Gastroesophageal sphincter (tissue), 4 donors: Measurements from ENCODE around the gene C9orf50. TPM values are rescaled to one million over a fixed set of nuclear protein-coding genes. Genes with fewer than 3 reads are reported as not detected.
"Not testable (repeated sequence)": the region's sequence is repeated elsewhere in the genome, so short reads cannot be mapped to it uniquely, and the experiment has no call there.

Experiments
- ATAC-seq: fragments of 150-250 bp; one replicate; pipeline ENCODE4 v1.9.1; 2016; ENCODE audit warnings: mild to moderate bottlenecking, moderate library complexity
- H3K27ac ChIP-seq, 4 donors: fragments of 200-600 bp; sonication (generic) in 3 of 4; 1 replicate in 3 of 4; 2 replicates in 1 of 4; pipeline ENCODE4 v1.5.1; 2016 to 2019
- H3K27me3 ChIP-seq: fragments of 200-600 bp; sonication (generic); one replicate; pipeline ENCODE4 v1.5.1; 2019
- H3K36me3 ChIP-seq, 2 donors: fragments of 200-600 bp; sonication (generic); one replicate each; pipeline ENCODE4 v1.5.1; 2019; ENCODE audit warnings: control low read depth in 1 of 2
- H3K4me1 ChIP-seq, 3 donors: fragments of 200-600 bp; sonication (generic); 1 replicate in 2 of 3; 2 replicates in 1 of 3; pipeline ENCODE4 v1.5.1; 2016 to 2019; ENCODE audit warnings: control low read depth in 2 of 3
- H3K4me3 ChIP-seq, 2 donors: fragments of 200-600 bp; sonication (generic); one replicate each; pipeline ENCODE4 v1.5.1; 2019; ENCODE audit warnings: mild to moderate bottlenecking in 1 of 2, moderate library complexity in 1 of 2
- H3K9me3 ChIP-seq, 3 donors: fragments of 200-600 bp; sonication (generic); one replicate each; pipeline ENCODE4 v1.5.1; 2017 to 2019; ENCODE audit warnings: control low read depth in 2 of 3
- EP300 ChIP-seq: sonication (generic); formaldehyde crosslinking; IDR thresholded peaks from one replicate; pipeline ENCODE4 v1.6.1; 2017; ENCODE audit warnings: antibody characterized with exemption, mild to moderate bottlenecking
- POLR2A ChIP-seq, 2 donors: fragments of 450-650 bp; IDR thresholded peaks; one replicate each; pipeline ENCODE4 v1.6.1; 2017; ENCODE audit warnings: antibody characterized with exemption in 2 of 2, mild to moderate bottlenecking in 2 of 2, moderate library complexity in 1 of 2
- POLR2AphosphoS5 ChIP-seq: sonication (generic); formaldehyde crosslinking; IDR thresholded peaks from one replicate; pipeline ENCODE4 v1.6.1; 2017; ENCODE audit warnings: antibody characterized with exemption
- WGBS, 2 donors: methylation state at CpG; one replicate each; pipeline ENCODE4 v1.1.5; 2018; ENCODE audit warnings: low coverage in 1 of 2; 5-methylcytosine and 5-hydroxymethylcytosine counted together
- total RNA-seq, 4 donors: library from RNA; depleted of rRNA; stranded (reverse); fragments of >200 nt; gene quantifications; one replicate each; pipeline ENCODE4 v1.1.0, GENCODE V29; 2016
- TF ChIP-seq, protein P1 (sequence below), 4 experiments: fragments of 200-600 bp in 2 of 4; fragments of 450-650 bp in 2 of 4; sonication (generic) in 1 of 4; IDR thresholded peaks; one replicate each; pipeline ENCODE4 v1.5.1; 2017 to 2019; ENCODE audit warnings: antibody characterized with exemption in 4 of 4, mild to moderate bottlenecking in 2 of 4, moderate library complexity in 2 of 4

C9orf50 gene
- total RNA-seq, 4 donors from 2014 or later = 0.27 TPM; not detected in 3

DNA sequence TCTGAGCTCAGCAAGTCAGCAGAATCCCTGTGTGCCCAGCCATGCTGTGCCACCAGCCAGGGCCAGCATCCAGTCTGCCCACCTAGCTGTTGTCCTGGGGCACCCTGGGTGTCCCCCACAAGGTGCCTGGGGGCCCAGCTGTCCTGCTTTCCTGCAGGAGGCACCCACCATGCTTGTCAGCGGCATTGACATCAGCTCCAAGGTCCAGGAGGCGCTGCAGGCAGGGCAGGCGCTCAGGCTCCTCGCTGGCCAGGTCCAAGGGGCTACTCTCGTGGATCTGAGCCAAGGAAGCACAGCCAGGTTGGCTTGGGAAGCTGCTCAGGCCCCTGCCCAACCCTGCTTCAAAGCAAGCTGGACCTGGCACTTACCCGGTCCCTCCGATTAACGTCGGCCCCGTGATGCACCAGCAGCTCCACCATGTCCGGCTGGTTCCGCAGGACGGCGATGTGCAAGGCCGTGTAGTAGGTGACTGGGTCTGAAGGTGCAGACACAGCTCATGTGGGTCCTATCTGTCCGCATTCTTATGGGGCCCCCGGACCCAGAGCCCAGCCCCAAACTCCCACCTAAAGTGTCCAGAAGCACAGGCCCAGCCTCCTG is 18.2 kb upstream of the C9orf50 start:
- ATAC-seq = no peak
- Histone ChIP-seq H3K36me3 (peaks cover 0 to 54% of the 10 kb centered on the region in 2 donors), H3K4me1 (peaks cover 3 to 42% (median 20%) of the 10 kb centered on the region in 3 donors), H3K4me3 (no peak overlapping the region), H3K27ac (peak overlapping the region in 2 of 4 donors; percentile 90 to 91), H3K27me3 (no peaks in the 10 kb centered on the region), H3K9me3 (no peaks in the 10 kb centered on the region)
- WGBS, 2 donors = no CpG with 5 or more reads among the region's 17 CpGs
- TF ChIP-seq EP300 (no peak), POLR2A (IDR thresholded peaks at IDR 0.05) (no peak), POLR2AphosphoS5 (no peak)
- TF ChIP-seq, protein P1, sequence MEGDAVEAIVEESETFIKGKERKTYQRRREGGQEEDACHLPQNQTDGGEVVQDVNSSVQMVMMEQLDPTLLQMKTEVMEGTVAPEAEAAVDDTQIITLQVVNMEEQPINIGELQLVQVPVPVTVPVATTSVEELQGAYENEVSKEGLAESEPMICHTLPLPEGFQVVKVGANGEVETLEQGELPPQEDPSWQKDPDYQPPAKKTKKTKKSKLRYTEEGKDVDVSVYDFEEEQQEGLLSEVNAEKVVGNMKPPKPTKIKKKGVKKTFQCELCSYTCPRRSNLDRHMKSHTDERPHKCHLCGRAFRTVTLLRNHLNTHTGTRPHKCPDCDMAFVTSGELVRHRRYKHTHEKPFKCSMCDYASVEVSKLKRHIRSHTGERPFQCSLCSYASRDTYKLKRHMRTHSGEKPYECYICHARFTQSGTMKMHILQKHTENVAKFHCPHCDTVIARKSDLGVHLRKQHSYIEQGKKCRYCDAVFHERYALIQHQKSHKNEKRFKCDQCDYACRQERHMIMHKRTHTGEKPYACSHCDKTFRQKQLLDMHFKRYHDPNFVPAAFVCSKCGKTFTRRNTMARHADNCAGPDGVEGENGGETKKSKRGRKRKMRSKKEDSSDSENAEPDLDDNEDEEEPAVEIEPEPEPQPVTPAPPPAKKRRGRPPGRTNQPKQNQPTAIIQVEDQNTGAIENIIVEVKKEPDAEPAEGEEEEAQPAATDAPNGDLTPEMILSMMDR (IDR thresholded peaks at IDR 0.05) = no peak

DNA sequence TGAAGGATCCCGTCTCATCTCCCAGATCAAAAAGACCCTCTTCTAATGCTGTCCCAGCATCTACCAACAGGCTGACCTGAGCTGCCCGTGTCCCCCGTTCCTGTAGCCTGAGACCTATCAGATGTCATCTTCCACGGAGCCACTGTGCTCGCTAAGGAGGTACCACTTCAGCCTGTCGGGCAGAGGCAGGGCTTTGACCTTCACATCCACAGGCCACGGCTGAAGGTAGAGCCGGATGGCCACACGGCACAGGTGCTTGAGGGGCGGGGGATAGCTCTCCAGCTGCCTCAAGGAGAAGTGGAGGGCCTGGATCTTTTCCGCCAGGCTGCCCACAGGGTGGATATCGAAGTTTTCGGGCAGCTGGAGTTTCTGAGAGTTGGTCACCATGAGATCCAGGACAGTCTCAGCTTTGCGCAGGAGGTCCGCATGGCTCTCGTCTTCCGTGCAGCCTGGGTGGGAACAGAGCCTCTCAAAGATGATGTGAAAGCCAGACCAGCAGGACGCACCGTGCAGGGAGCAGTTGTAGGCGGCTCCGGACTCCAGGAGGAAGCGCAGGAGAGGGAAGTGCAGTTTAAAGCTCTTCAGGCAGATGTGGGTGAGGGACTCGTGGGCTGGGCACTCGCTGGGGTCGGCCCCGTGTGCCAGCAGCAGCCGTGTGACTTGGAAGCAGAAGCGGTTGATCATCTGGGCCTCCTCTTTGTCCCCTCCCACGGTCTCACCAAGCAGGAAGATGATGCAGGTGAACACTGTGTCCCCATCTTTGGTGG is 17.0 kb upstream of the C9orf50 start:
- Histone ChIP-seq H3K36me3 (peaks cover 0 to 66% of the 10 kb centered on the region in 2 donors), H3K4me3 (no peak overlapping the region), H3K27me3 (no peaks in the 10 kb centered on the region), H3K9me3 (no peaks in the 10 kb centered on the region), H3K27ac (no peak overlapping the region), H3K4me1 (peaks cover 3 to 46% (median 20%) of the 10 kb centered on the region in 3 donors)
- WGBS, 2 donors = 67 to 80% methylated on average over 4 to 8 of the region's 29 CpGs
- ATAC-seq = no peak
- TF ChIP-seq EP300 = no peak
- TF ChIP-seq, protein P1 (IDR thresholded peaks at IDR 0.05) = no peak
- TF ChIP-seq POLR2AphosphoS5 = no peak
- TF ChIP-seq POLR2A (IDR thresholded peaks at IDR 0.05) = no peak

DNA sequence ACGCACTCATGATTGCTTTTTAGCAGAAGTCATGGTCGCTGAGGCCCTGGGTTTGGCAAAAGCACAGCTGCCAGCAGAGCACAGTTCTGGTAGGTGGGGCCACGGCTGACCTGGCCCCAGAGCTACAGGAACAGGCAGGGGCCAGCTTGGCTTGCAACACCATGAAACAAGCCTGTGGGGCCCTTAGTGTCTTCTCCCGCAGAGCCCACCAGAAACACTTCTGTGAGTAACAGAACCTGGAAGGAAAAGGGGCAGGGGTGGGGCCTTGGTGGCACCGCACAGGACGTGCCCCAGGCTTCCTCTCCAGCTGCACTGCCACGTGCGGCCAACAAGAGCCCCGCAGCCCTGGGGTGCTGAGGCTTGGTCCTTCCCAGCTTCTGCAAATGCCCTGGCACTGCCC is 16.2 kb upstream of the C9orf50 start:
- ATAC-seq = no peak
- H3K27me3 ChIP-seq = no peaks in the 10 kb centered on the region
- peaks cover 0 to 74% of the 10 kb centered on the region in 2 donors for H3K36me3 ChIP-seq
- H3K4me3 ChIP-seq = no peak overlapping the region
- WGBS, 2 donors = 50% methylated on average over 1 of the region's 9 CpGs; no CpG with 5 or more reads in 1 of the 2 donors
- H3K27ac ChIP-seq = no peak overlapping the region
- no peaks in the 10 kb centered on the region for H3K9me3 ChIP-seq
- H3K4me1 ChIP-seq = peaks cover 3 to 47% (median 20%) of the 10 kb centered on the region in 3 donors
- TF ChIP-seq EP300 (no peak), POLR2A (IDR thresholded peaks at IDR 0.05) (no peak), POLR2AphosphoS5 (no peak)
- TF ChIP-seq, protein P1 (IDR thresholded peaks at IDR 0.05) = no peak

DNA sequence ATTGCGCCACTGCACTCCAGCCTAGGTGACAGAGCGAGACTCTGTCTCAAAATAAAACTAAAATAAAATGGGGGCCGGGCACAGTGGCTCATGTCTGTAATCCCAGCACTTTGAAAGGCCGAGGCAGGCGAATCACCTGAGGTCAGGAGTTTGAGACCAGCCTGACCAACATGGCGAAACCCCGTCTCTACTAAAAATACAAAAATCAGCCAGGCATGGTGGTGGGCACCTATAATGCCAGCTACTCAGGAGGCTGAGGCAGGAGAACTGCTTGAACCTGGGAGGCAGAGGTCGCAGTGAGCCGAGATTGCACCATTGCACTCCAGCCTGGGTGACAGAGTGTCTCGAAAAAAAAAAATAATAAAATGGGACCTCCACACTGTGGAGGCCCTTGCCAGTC is 15.4 kb upstream of the C9orf50 start:
- not testable (repeated sequence) for ATAC-seq, H3K27ac ChIP-seq, H3K4me3 ChIP-seq, H3K27me3 ChIP-seq, H3K9me3 ChIP-seq
- H3K36me3 ChIP-seq = peaks cover 0 to 75% of the 10 kb centered on the region in 2 donors
- WGBS, 2 donors = 85 to 93% methylated on average over 4 to 10 of the region's 10 CpGs
- peaks cover 3 to 53% (median 25%) of the 10 kb centered on the region in 3 donors for H3K4me1 ChIP-seq

DNA sequence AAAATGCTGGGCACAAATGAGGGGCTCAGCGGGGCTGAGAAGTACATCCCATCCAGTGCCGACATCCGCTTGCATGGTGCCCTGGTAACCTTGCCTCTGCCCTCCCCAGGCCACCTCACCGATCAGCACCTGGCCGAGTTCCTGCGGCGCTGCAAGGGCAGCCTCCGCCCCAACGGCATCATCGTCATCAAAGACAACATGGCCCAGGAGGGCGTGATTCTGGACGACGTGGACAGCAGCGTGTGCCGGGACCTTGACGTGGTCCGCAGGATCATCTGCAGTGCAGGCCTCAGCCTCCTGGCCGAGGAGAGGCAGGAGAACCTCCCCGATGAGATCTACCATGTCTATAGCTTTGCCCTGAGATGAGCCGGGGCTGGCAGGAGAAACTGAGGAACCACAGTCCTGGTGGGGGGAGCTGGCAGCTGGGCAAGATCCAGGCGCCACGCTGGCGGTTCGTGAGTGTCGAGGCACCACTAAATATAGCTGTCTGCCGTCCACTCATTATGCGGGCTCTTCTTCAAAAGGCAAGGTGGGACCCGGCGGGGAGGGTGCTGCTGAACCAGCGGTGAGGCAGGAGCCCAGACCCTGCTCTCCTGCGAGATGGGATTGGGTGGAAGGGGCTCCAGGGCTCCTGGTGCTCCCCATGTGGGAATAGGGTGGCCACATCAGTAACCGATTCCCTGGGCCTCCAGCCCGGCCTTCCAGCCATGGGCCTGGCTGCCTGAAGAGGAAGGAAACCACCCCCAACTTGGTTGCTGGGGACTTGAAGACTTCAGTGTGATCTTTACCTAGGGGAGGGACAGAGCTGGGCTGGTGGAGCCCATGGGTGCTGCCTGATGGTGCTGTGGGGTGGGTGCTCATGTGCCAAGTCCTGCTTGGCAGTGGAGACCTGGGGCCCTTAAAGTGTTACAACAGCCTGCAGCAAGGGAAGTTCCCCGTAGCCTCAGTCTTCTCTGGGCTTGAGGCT is 14.5 kb upstream of the C9orf50 start:
- TF ChIP-seq EP300 = no peak
- Histone ChIP-seq H3K27ac (no peak overlapping the region), H3K27me3 (no peaks in the 10 kb centered on the region), H3K4me1 (peaks cover 0 to 53% (median 25%) of the 10 kb centered on the region in 3 donors), H3K9me3 (no peaks in the 10 kb centered on the region), H3K4me3 (no peak overlapping the region), H3K36me3 (peaks cover 0 to 75% of the 10 kb centered on the region in 2 donors)
- no peak for ATAC-seq
- WGBS, 2 donors = 100% methylated on average over 2 of the region's 34 CpGs; no CpG with 5 or more reads in 1 of the 2 donors
